M059J (cell line): Measurements from ENCODE around the gene KREMEN2. TPM values are rescaled to one million over a fixed set of nuclear protein-coding genes. Genes with fewer than 3 reads are reported as not detected.
"Not testable (repeated sequence)": the region's sequence is repeated elsewhere in the genome, so short reads cannot be mapped to it uniquely, and the experiment has no call there.

Source experiments
- DNase-seq: peaks from one replicate; pipeline ENCODE4 v3.0.0-alpha.2; 2012; ENCODE audit warnings: low read depth
- total RNA-seq: library from RNA; depleted of rRNA; stranded (reverse); fragments of >200 nt; shearing (Covaris generic); gene quantifications from 2 replicates; pipeline ENCODE4 v1.2.3, GENCODE V29; 2014

KREMEN2 gene
- total RNA-seq, 1 experiment from 2014 or later, result 6.3 TPM

GRCh38 chr16:2939968-2940367 is 24.1 kb upstream of the KREMEN2 start:
- no peak for DNase-seq

- DNase-seq, result no peak
These were observed 22.0 kb upstream of the KREMEN2 start for GRCh38 chr16:2942045-2942444.

DNA sequence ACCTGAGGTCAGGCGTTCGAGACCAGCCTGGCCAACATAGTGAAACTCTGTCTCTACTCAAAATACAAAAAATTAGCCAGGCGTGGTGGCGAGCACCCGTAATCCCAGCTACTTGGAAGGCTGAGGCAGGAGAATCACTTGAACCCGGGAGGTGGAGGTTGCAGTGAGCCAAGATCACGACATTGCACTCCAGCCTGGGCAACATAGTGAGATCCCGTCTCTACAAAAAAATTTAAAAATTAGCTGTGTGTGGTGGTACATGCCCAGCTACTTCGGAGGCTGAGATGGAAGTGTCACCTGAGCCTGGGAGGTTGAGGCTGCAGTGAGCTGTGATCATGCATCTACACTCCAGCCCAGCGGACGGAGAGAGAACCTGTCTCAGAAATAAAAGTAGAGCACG is 20.4 kb upstream of the KREMEN2 start:
- DNase-seq, result not testable (repeated sequence)

GRCh38 chr16:2946649-2947048 is 17.4 kb upstream of the KREMEN2 start:
- no peak for DNase-seq

DNA sequence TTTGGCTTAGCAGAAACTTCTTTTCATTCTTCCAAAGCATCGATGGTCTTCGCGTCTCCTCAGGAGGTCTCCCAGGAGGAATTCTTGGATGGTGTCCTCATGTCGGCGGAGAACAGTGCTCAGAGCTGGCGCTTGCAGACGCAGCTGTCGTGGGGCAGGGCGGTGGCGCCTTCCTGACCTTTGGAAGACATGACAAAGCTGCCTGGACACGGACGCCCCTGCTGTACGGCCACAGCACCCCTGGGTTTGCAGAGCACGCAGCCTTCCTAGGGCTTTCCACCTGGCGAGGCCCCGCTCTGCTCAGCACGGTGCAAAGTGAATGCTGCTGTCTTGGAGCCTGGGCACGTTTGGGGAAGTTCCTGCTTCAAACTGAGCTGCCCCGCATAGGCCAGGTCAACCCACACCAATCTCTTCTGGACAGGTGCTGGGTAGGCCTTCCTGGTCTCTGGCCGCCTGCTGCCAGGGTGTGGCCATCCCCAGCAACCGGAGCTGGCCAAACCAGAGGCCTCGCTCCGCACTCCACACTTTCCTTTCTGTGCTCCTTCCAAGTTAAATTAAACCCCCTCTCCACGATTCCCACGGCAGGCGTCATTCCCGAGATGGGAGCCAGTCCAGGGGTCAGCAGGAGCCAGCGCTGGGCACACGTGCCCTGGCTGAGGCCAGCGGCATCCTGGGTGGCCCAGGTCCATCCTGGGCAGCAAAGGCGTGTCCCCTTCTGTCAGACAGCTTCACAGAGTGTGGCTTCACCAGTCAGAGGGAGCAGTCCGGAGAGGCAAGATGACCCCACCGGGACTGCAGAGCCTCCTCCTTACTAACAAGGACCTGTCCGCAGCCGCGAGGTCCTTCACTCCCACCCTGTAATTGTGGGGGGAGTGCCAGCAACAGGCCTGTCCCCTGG is 15.0 kb upstream of the KREMEN2 start:
- DNase-seq, result no peak

GRCh38 chr16:2949705-2950352 is 14.2 kb upstream of the KREMEN2 start:
- no peak for DNase-seq

DNA sequence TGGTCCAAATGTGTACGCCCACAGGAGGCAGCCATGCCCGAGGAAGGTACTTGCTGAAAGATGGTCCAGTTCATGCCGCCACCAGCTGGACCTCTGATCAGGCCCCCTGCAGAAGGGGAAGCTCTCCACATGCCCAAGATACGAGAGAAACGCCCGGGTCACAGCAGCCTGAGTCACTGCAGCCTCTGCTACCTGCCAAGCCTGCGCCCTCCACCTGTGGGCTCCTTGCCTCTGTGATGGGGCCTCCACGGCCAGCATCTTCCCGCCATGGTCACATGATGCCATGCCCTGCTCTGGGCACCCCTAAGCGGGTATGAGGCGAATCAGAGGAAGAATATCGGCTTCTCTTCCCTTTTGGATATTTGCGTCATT is 13.7 kb upstream of the KREMEN2 start:
- DNase-seq, result no peak

DNA sequence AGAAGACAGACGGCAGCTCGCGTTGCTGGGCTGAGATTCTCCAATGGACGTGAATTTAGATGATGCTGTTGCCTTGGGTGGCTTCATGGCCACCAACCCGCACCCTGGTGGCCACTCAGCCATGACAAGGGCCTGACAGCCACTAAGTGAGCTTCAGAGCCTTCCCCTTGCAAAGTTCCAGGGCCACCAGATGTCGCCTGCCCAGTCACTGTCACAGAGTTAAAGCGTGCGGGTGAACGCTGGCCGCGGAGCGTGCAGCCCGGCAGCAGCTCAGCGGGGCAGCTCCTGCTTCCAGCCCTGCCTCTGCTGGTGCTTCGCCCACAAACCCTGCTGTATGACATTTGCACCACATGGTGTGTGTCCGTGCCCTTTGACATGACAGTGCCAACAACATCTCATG is 13.3 kb upstream of the KREMEN2 start:
- DNase-seq, result no peak

DNA sequence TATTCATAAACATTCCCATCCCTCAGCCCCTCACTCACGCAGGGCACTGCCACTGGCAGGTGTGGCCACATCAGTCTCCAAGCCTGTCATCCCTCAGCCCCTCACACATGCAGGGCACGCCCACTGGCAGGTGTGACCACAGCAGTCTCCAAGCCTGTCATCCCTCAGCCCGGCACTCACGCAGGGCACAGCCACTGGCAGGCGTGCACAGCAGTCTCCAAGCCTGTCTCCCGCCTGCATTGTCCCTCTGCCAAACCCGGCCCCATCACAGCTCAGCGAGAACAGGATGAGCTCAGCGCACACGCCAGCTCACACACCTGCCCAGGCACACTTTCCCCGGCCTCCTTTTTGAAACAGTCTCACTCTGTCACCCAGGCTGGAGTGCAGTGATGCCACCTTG is 11.4 kb upstream of the KREMEN2 start:
- DNase-seq, result no peak

DNA sequence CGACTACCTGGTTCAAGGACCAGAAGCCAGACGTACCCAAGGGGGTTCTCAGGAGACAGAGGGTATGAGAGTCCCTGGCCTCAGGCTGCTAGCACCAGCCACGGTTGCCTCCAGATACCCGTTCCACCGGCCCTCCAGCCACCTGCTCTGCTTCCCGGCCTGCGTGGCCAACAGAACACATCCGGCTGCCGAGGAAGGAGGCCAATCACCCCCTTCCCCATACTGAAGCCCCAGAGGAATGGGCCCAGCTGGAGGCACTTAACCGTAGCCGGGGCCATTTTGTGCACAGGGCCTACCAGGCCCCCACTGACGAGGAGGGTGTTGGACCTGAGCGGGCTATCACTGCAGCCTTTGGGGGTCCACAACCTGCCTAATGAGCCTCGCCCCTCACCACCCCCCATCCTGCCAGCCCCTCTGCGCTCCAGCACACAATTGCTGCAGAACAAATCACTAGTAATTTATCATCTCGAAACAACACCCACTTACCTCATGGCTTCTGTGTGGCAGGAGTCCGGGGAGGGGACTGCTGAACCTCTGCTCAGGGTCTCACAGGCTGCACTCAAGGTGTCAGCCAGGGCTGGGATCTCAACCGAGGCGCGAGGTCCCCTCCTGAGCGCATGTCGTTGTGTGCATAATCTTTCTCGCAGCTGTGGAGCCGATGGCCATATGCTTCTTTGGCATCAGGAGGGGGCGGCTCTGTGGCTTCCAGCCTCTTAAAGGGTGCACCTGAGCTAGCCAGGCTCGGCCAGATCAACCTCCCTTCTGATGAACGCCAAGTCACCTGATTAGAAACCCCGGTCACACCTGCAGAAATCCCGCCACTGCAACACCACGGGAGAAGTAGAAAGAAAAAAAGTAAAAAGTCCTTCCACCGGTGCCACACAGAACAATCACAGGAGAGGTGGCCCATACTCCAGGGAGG is 10.1 kb upstream of the KREMEN2 start:
- DNase-seq, result no peak

DNA sequence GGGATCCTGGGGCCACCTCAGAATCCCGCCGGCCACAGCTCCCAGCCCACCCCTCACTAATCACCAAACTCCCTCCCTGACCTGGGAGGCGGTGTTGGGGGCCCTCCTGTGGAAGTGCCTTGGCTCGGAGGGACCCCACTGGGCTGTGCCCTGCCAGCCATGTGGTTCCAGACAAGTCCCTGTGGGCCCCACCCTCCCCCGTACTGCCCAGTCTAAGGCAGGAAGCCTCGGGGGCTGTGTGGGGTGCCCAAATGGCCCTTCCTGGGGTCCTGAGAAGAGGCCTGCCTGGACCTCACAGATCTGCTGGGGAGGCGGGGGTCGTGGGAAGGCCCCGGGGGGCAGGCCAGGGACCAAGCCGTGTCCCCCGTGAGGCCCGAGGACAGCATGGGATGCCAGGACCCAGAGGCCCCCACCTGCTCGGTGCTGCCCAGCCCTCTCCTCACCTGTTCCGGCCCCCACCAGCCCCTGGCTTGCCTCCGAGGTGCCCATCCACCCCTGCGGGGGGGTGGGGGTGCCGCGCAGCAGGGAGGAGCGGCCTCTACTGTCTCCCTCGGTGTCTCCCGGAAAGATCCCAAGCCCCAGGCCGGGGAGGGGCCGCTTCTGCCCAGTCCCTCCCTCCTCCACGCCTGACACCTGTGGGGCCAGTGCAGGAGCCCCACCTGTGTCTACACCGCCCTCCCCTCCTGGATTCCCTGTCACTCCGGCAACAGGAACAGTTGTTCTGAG is 9.3 kb upstream of the KREMEN2 start:
- DNase-seq, result no peak

GRCh38 chr16:2955438-2955778 is 8.7 kb upstream of the KREMEN2 start:
- no peak for DNase-seq

DNA sequence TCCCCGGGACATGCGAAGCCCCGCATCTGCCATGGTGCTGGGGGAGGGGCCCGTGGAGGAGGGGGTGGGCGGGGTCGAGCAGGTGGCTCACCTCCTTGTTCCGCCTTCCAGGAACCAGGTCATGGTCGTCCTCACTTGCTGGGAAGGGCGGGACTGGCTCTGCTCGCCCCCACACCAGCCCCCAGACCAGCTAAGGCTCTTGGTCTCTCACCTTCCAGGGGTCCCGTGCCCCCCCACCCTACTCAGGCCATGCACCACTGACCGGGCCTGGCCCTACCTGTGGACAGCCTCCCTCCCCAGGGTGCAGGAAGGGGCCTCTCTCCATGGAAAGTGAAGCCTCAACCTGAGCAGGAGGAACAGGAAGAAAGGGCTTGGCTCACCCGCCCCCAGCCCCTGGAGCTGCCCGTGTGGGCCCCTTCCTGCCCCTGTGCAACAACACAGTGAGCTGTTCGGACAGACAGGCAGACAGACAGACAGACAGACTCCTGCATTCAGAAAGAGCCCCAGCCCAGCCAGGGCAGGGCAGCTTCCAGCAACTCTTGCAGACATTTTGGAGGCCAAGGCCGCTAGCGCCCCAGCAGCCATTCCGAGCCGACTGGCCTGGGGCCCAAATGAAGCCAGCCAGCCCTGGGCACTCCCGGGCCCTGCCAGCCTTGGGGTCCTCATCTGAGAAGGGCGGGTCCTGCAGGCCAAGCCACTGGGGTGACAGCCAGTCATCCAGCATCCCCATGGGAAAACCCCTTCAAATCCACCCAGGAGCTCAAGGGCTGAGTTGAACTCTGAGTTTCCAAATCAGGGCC is 8.1 kb upstream of the KREMEN2 start:
- DNase-seq, result no peak

DNA sequence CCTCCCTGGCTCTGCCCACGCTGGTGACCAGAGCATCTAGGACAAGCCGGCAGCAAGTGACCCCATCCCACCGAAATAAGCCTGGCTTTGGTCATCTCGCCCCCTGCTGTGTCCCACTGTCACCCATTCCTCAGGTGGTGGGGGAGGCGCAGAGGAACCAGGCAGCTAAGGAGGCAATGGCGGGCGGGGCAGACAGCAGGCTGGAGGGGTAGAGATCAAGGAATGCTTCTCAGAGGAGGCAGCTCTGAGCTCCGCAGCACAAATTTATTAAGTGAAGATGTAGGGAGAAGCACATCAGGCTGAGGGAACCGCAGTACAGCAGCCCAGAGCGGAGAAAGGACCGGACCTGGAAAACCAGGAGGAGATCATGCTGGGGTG is 7.5 kb upstream of the KREMEN2 start:
- no peak for DNase-seq

- no peak for DNase-seq
These were observed 4.9 kb upstream of the KREMEN2 start for GRCh38 chr16:2959206-2959605.

DNA sequence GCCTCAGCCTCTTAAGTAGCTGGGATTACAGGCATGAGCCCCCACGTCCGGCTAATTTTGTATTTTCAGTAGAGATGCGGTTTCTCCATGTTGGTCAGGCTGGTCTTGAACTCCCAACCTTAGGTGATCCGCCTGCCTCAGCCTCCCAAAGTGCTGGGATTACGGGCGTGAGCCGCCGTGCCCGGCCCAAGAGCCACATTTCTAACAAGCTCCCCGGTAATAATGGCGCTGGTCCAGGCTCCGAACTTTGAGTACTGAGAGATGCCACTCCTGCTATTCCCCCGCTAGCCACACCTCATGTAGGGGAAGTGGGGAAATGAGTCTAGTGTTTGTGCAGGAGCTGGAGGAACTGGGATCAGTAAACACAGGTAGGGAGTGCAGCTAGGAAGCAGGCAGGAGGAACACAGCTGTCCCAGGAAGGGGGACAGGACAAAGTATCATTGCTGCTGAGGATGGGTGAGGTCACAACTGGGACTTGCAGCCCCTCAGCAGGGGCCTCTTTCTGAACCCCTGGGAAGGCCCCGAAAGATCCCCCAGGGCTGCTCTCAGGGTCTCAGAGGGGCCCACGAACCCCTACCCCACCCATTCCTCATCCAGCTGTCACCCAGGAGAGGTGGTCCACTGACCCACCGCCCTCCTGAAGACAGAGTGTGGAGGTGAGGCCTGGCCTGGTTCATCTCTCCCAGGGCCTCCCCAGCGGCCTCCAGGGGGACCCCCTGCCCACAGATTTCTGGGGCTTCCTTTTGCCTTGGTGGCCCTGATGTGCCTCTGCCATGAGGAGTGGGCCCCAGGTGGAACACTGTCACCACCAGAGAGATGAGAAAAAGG is 3.7 kb upstream of the KREMEN2 start:
- DNase-seq, result no peak

GRCh38 chr16:2962334-2963073 is 1.6 kb upstream of the KREMEN2 start:
- DNase-seq, result no peak

DNA sequence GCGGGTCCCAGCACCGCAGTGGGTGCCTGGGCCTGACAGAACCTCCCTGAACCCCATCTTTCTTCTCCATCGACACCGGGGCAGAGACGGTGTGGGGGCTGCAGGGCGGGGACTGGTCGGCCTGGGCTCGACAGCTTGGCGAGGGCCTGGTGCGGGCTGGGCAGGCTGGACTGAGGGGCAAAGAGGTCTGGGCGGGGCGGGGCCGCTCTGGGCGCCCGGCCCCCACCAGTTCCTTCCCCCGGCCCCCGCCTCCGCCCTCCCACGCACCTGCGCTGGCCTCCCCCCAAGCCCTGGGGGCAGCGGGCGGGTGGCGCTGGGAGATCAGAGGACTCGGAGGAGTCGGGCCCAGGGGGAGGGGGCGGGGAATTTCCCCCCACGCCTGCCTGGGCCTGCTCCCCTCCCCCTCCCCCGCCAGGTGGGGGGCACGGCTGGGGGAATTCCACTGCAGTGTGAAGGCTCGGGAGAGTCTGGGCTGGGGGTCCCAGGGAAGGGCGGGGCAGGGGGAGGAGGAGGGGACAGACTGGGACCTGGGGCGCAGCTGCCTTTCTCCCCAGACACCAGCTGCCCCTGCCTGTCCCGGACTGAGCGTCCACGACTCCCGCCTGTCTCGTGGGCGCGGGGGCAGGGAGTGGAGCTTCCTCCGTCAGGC is 877 bp upstream of the KREMEN2 start:
- no peak for DNase-seq
